Lower lobe of right lung (tissue), 2 donors: Measurements from ENCODE around the gene EPM2A. TPM values are rescaled to one million over a fixed set of nuclear protein-coding genes. Genes with fewer than 3 reads are reported as not detected.

Source experiments
- ATAC-seq, 2 donors: fragments of 200-7000 bp; cut with Tn5 transposase; one replicate each; pipeline ENCODE4 v1.9.1; 2020 to 2022; ENCODE audit warnings: mild to moderate bottlenecking in 2 of 2, moderate library complexity in 2 of 2
- DNase-seq: peaks from one replicate; pipeline ENCODE4 v3.0.0-alpha.2; 2020
- H3K27ac ChIP-seq: fragments of 200-600 bp; one replicate; pipeline ENCODE4 v1.8.0; 2022
- H3K27me3 ChIP-seq: fragments of 200-600 bp; one replicate; pipeline ENCODE4 v1.8.0; 2022; ENCODE audit warnings: low read depth
- H3K36me3 ChIP-seq: fragments of 200-600 bp; one replicate; pipeline ENCODE4 v1.8.0; 2022; ENCODE audit warnings: mild to moderate bottlenecking
- H3K4me1 ChIP-seq: fragments of 200-600 bp; one replicate; pipeline ENCODE4 v1.8.0; 2022
- H3K4me3 ChIP-seq: fragments of 200-600 bp; one replicate; pipeline ENCODE4 v1.8.0; 2022; ENCODE audit warnings: mild to moderate bottlenecking
- H3K9me3 ChIP-seq: fragments of 200-600 bp; one replicate; pipeline ENCODE4 v1.8.0; 2022
- CTCF ChIP-seq: fragments of 200-600 bp; IDR thresholded peaks from one replicate; pipeline ENCODE4 v1.8.0; 2022; ENCODE audit warnings: antibody characterized with exemption, mild to moderate bottlenecking
- intact Hi-C: fragments of 100-400 bp; cut with DNase I; formaldehyde crosslinking; loops from one replicate; pipeline ENCODE4 v1.11.0; 2022
- total RNA-seq: library from RNA; stranded (reverse); fragmentation: NEBNext Ultra II Directional; extraction: Animal tissue kit (Norgen Biotek cat#: 25700); gene quantifications from one replicate; pipeline ENCODE4 v1.2.1, GENCODE V29; 2021
- donor health status: DM: no; HTN: yes; CAD: no; lungs with severe emphysema.

Gene EPM2A
- total RNA-seq, 1 donor from 2014 or later = 10.6 TPM

- no peak overlapping the region for H3K4me3 ChIP-seq
- H3K27me3 ChIP-seq = no peaks in the 10 kb centered on the region
- TF ChIP-seq CTCF = no peak
- no peaks in the 10 kb centered on the region for H3K36me3 ChIP-seq
- H3K9me3 ChIP-seq = no peaks in the 10 kb centered on the region
- DNase-seq (no peak), ATAC-seq (no peak)
- H3K27ac ChIP-seq = no peak overlapping the region
- intact Hi-C loops = no loop called here
- H3K4me1 ChIP-seq = no peaks in the 10 kb centered on the region
Observed at GRCh38 chr6:145627451-145627850, 107.9 kb downstream of the EPM2A start.

- DNase-seq (no peak), ATAC-seq (no peak)
- Histone ChIP-seq H3K36me3 (no peaks in the 10 kb centered on the region), H3K27ac (no peak overlapping the region), H3K9me3 (no peaks in the 10 kb centered on the region), H3K4me1 (no peaks in the 10 kb centered on the region), H3K4me3 (no peak overlapping the region), H3K27me3 (no peaks in the 10 kb centered on the region)
- intact Hi-C loops = no loop called here
- TF ChIP-seq CTCF = no peak
Observed at GRCh38 chr6:145626857-145627256, 108.5 kb downstream of the EPM2A start.

- intact Hi-C loops = no loop called here
- Histone ChIP-seq H3K36me3 (no peaks in the 10 kb centered on the region), H3K4me1 (no peaks in the 10 kb centered on the region), H3K27ac (no peak overlapping the region), H3K9me3 (no peaks in the 10 kb centered on the region), H3K27me3 (no peaks in the 10 kb centered on the region), H3K4me3 (no peak overlapping the region)
- no peak for TF ChIP-seq CTCF
- ATAC-seq (no peak), DNase-seq (no peak)
Observed at GRCh38 chr6:145623231-145623630, 112.1 kb downstream of the EPM2A start.

GRCh38 chr6:145621776-145622175, 113.5 kb downstream of the EPM2A start:
- Histone ChIP-seq H3K27me3 (no peaks in the 10 kb centered on the region), H3K4me3 (no peak overlapping the region), H3K4me1 (no peaks in the 10 kb centered on the region), H3K9me3 (no peaks in the 10 kb centered on the region), H3K27ac (no peak overlapping the region), H3K36me3 (no peaks in the 10 kb centered on the region)
- TF ChIP-seq CTCF = no peak
- ATAC-seq (no peak), DNase-seq (no peak)
- intact Hi-C loops = no loop called here

GRCh38 chr6:145620088-145620487, 115.2 kb downstream of the EPM2A start:
- ATAC-seq (no peak), DNase-seq (no peak)
- no peaks in the 10 kb centered on the region for H3K36me3 ChIP-seq

More at GRCh38 chr6:145620088-145620487, 115.2 kb downstream of the EPM2A start:
- Histone ChIP-seq H3K27ac (no peak overlapping the region), H3K4me3 (no peak overlapping the region), H3K9me3 (no peaks in the 10 kb centered on the region), H3K4me1 (no peaks in the 10 kb centered on the region), H3K27me3 (no peaks in the 10 kb centered on the region)
- intact Hi-C loops = no loop called here
- TF ChIP-seq CTCF = no peak
